Measurements from ENCODE around the gene ATP2C2.

- TF ChIP-seq CTCF (conservative IDR thresholded peaks at IDR 0.05 in 1 of 2, IDR thresholded peaks at IDR 0.05 in 1 of 2; ENCODE audit: low read depth in 1 of 2, low read length in 2 of 2) = no peak
- no peak for TF ChIP-seq EZH2 (IDR thresholded peaks at IDR 0.05; ENCODE audit: low read length, missing control alignments)
These were observed 30.4 kb downstream of the ATP2C2 start for GRCh38 chr16:84398701-84399100.

Data from fibroblast of lung (primary cell).